K562 (cell line): Measurements from ENCODE around the gene INSR. TPM values are rescaled to one million over a fixed set of nuclear protein-coding genes. Genes with fewer than 3 reads are reported as not detected.

Experiments used
- BACH1 ChIP-seq: fragments of 200-800 bp; sonication (Bioruptor generic); IDR thresholded peaks from 2 replicates; pipeline ENCODE4 v1.6.1; 2016; ENCODE audit warnings: missing genetic modification characterization, missing compliant biosample characterization
- DIDO1 ChIP-seq: fragments of 450-650 bp; IDR thresholded peaks from 2 replicates; pipeline ENCODE4 v1.6.1; 2016; ENCODE audit warnings: low read depth, missing biosample characterization, missing genetic modification characterization
- FOXK1 ChIP-seq: sonication (generic); formaldehyde crosslinking; IDR thresholded peaks from 2 replicates; pipeline ENCODE4 v1.8.0; 2022; ENCODE audit warnings: missing genetic modification reagents, mild to moderate bottlenecking, borderline replicate concordance
- PCBP2 ChIP-seq: fragments of 200-400 bp; formaldehyde crosslinking; IDR thresholded peaks from 2 replicates; pipeline ENCODE4 v1.6.1; 2018; ENCODE audit warnings: low read length, low read depth, mild to moderate bottlenecking, moderate library complexity; ENCODE audit not compliant: poor library complexity, severe bottlenecking
- PURB ChIP-seq: sonication (generic); formaldehyde crosslinking; IDR thresholded peaks from 2 replicates; pipeline ENCODE4 v1.9.0; 2021; ENCODE audit warnings: low read depth, mild to moderate bottlenecking, missing genetic modification reagents
- RBM17 ChIP-seq: fragments of 200-400 bp; formaldehyde crosslinking; IDR thresholded peaks from 2 replicates; pipeline ENCODE4 v1.6.1; 2017; ENCODE audit warnings: low read depth, mild to moderate bottlenecking, low read length, borderline replicate concordance
- SREBF1 ChIP-seq: fragments of 150-350 bp; IDR thresholded peaks from 2 replicates; pipeline ENCODE4 v1.6.1; 2014; ENCODE audit warnings: antibody characterized with exemption, low read depth, low read length, borderline replicate concordance
- ZBTB1 ChIP-seq: sonication (generic); formaldehyde crosslinking; IDR thresholded peaks from 2 replicates; pipeline ENCODE4 v1.8.1; 2023; ENCODE audit warnings: missing genetic modification reagents, low read depth, mild to moderate bottlenecking, borderline replicate concordance
- ZFP1 ChIP-seq: fragments of 450-650 bp; formaldehyde crosslinking; IDR thresholded peaks from 2 replicates; pipeline ENCODE4 v1.4.0; 2020; ENCODE audit warnings: mild to moderate bottlenecking, mixed read lengths
- polyA plus RNA-seq, 8 experiments: library from polyadenylated mRNA; depleted of rRNA in 4 of 8; stranded (reverse) in 5 of 8; unstranded in 3 of 8; fragments of >200 nt; fragmentation: Nextera tagmentation in 2 of 8; fragmentation: Illumina TruSeq in 1 of 8; extraction: Ambion mirVana in 2 of 8; extraction: Trizol in 1 of 8; gene quantifications; 2 replicates each; pipeline versions ENCODE4 v1.2.1 to v1.2.3, GENCODE V29; 2011 to 2014; ENCODE audit warnings: inconsistent platforms in 1 of 8, missing spikeins in 1 of 8
- total RNA-seq, 7 experiments: library from RNA; depleted of rRNA in 6 of 7; stranded (reverse); fragments of >200 nt in 6 of 7; fragmentation: Illumina TruSeq in 2 of 7; extraction: Trizol in 2 of 7; gene quantifications; 2 replicates each; pipeline versions ENCODE4 v1.2.1 to v1.2.3, GENCODE V29; 2011 to 2021; ENCODE audit warnings: low replicate concordance in 1 of 7
- TF ChIP-seq, protein P1 (sequence below): IDR thresholded peaks from 3 replicates; pipeline ENCODE4 v1.6.1; 2011; ENCODE audit warnings: borderline replicate concordance, mild to moderate bottlenecking, moderate library complexity; ENCODE audit not compliant: insufficient read length; ENCODE audit errors: extremely low read depth
- TF ChIP-seq, protein P2 (sequence below): fragments of 200-400 bp; formaldehyde crosslinking; IDR thresholded peaks from 2 replicates; pipeline ENCODE4 v1.6.1; 2017; ENCODE audit warnings: mild to moderate bottlenecking, low read depth, low read length, moderate library complexity
- TF ChIP-seq, protein P3 (sequence below): fragments of 450-650 bp; formaldehyde crosslinking; IDR thresholded peaks from 2 replicates; pipeline ENCODE4 v1.4.0; 2022; ENCODE audit warnings: mild to moderate bottlenecking, moderate library complexity
- TF ChIP-seq, protein P4 (sequence below): fragments of 450-650 bp; formaldehyde crosslinking; IDR thresholded peaks from 2 replicates; pipeline ENCODE4 v1.4.0; 2020; ENCODE audit warnings: mild to moderate bottlenecking, moderate library complexity
- TF ChIP-seq, protein P5 (sequence below): fragments of 250-450 bp; sonication (Bioruptor Pico); IDR thresholded peaks from 2 replicates; pipeline ENCODE4 v1.5.0; 2021; ENCODE audit warnings: mild to moderate bottlenecking, moderate library complexity

Gene INSR
- total and polyA plus RNA-seq, 9 of the 15 experiments (the other 6 are each of a cell fraction or from before 2014, with no cell fraction given), result 0.04 to 0.88 (median 0.41) TPM

DNA sequence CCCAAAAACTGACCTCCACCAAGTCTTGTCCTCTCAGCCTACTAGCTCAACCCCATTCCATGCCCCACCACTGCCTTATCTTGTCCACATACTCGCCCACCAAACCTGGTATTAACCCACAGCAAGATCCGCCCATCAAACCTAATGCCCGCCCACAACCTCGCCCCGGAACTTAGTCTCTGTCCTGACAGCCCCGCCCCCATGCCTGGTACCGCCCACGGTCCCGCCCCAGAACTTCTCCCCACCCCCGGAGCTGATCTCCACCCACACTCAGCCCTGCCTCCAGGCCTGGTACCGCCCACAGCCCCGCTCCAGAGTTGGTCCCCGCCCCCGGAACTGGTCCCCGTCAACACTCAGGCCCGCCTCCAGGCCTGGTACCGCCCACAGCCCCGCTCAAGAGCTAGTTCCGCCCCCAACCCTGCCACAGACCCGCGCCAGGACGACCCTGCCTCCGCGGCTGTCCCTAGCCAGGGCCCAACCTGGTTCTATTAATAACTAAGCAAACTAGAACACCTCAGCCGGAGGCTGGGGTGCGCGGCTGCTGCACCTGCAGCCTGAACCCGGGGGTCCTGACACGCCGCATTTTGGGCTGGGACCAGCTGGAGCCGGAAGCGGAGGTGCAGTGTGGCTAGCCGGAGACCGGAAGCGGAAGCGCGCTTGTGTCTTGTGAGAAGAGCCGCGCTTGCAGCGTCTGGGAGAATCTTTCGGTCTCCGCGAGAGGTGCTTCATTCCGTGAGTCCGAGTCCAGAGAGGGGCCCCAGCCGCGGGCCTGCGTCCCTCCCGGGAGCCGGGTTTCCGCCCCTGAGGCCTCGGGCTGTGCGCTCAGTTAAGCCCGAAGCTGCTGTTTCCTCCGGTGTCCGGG, 224.9 kb downstream of the INSR start, which contains the start of gene ZNF557 (continued):
- TF ChIP-seq, protein P1, sequence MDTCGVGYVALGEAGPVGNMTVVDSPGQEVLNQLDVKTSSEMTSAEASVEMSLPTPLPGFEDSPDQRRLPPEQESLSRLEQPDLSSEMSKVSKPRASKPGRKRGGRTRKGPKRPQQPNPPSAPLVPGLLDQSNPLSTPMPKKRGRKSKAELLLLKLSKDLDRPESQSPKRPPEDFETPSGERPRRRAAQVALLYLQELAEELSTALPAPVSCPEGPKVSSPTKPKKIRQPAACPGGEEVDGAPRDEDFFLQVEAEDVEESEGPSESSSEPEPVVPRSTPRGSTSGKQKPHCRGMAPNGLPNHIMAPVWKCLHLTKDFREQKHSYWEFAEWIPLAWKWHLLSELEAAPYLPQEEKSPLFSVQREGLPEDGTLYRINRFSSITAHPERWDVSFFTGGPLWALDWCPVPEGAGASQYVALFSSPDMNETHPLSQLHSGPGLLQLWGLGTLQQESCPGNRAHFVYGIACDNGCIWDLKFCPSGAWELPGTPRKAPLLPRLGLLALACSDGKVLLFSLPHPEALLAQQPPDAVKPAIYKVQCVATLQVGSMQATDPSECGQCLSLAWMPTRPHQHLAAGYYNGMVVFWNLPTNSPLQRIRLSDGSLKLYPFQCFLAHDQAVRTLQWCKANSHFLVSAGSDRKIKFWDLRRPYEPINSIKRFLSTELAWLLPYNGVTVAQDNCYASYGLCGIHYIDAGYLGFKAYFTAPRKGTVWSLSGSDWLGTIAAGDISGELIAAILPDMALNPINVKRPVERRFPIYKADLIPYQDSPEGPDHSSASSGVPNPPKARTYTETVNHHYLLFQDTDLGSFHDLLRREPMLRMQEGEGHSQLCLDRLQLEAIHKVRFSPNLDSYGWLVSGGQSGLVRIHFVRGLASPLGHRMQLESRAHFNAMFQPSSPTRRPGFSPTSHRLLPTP, result no peak
- no peak for TF ChIP-seq ZBTB1 (CRISPR knock-in tag)
- no peak for TF ChIP-seq RBM17
- TF ChIP-seq, protein P2, sequence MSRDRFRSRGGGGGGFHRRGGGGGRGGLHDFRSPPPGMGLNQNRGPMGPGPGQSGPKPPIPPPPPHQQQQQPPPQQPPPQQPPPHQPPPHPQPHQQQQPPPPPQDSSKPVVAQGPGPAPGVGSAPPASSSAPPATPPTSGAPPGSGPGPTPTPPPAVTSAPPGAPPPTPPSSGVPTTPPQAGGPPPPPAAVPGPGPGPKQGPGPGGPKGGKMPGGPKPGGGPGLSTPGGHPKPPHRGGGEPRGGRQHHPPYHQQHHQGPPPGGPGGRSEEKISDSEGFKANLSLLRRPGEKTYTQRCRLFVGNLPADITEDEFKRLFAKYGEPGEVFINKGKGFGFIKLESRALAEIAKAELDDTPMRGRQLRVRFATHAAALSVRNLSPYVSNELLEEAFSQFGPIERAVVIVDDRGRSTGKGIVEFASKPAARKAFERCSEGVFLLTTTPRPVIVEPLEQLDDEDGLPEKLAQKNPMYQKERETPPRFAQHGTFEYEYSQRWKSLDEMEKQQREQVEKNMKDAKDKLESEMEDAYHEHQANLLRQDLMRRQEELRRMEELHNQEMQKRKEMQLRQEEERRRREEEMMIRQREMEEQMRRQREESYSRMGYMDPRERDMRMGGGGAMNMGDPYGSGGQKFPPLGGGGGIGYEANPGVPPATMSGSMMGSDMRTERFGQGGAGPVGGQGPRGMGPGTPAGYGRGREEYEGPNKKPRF, result no peak
- TF ChIP-seq PURB, result no peak
- TF ChIP-seq, protein P3, sequence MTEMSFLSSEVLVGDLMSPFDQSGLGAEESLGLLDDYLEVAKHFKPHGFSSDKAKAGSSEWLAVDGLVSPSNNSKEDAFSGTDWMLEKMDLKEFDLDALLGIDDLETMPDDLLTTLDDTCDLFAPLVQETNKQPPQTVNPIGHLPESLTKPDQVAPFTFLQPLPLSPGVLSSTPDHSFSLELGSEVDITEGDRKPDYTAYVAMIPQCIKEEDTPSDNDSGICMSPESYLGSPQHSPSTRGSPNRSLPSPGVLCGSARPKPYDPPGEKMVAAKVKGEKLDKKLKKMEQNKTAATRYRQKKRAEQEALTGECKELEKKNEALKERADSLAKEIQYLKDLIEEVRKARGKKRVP, result no peak
- TF ChIP-seq, protein P4, sequence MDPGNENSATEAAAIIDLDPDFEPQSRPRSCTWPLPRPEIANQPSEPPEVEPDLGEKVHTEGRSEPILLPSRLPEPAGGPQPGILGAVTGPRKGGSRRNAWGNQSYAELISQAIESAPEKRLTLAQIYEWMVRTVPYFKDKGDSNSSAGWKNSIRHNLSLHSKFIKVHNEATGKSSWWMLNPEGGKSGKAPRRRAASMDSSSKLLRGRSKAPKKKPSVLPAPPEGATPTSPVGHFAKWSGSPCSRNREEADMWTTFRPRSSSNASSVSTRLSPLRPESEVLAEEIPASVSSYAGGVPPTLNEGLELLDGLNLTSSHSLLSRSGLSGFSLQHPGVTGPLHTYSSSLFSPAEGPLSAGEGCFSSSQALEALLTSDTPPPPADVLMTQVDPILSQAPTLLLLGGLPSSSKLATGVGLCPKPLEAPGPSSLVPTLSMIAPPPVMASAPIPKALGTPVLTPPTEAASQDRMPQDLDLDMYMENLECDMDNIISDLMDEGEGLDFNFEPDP, result no peak
- no peak for TF ChIP-seq ZFP1 (CRISPR knock-in tag)
- no peak for TF ChIP-seq SREBF1
- TF ChIP-seq DIDO1 (tag), result no peak
- no peak for TF ChIP-seq BACH1 (tag)
- TF ChIP-seq, protein P5, sequence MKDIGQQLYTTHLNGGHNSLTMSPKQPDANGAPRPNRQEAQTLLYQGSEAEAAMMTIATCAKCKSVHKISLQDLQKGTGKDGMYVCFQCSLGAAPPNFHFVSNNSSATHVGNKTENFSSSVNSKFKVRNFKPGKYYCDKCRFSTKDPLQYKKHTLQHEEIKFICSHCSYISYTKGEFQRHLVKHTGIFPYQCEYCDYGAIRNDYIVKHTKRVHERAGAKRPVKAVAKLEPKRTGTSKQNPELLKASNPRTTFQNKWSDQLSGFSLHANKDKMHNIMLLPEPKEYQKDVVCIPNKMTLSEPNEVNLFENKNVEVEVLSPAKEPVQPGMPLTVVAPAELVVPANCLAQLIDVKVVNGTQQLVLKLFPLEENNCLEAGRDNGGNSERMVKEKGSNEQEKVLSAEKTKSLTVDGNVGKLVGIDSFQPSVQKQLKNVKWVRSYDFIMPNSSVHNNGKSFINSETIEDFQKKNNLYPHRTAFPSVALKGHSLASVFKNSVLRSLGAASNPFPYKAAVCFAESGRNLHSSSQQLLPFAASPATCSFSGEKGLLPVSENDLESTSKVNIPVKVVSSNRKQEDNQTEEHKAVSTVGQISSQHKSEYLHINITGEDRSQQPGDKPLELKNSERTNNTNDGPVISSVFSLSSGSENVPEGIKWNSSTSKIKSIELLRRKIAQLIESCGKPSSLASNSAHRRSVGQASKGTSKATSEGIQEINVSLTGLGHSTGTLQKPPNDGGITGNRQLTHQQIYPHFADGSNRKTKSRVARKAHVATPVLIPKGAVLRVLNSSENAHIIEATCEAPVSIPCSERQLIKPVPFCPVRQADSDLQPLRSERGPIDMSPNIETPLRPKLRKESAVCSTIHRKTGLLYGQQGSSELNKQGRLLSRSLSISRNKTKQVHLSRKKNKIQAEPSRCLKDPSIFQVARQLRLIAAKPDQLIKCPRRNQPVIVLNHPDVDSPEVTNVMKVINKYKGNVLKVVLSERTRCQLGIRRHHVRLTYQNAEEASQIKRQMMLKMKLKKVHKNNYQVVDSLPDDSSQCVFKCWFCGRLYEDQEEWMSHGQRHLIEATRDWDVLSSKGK (CRISPR knock-in tag), result no peak
- 0 out of 2 replicates have a peak, but pooled peaks have one; percentile 16 for TF ChIP-seq FOXK1 (CRISPR knock-in tag)
- TF ChIP-seq PCBP2, result no peak
